HEK293 (cell line): ENCODE measurements around the gene VWA3A.

Experiments used
- BCL11A ChIP-seq: fragments of 450-650 bp; formaldehyde crosslinking; IDR thresholded peaks from 2 replicates; pipeline ENCODE4 v1.5.1; 2016; ENCODE audit warnings: low read depth, missing biosample characterization, missing genetic modification characterization
- GLIS2 ChIP-seq: fragments of 450-650 bp; formaldehyde crosslinking; IDR thresholded peaks from 2 replicates; pipeline ENCODE4 v1.5.1; 2016; ENCODE audit warnings: missing biosample characterization, missing genetic modification characterization
- ZBTB8A ChIP-seq: fragments of 450-650 bp; formaldehyde crosslinking; IDR thresholded peaks from 2 replicates; pipeline ENCODE4 v1.5.1; 2016; ENCODE audit warnings: missing biosample characterization, missing genetic modification characterization
- ZFP41 ChIP-seq: fragments of 450-650 bp; formaldehyde crosslinking; IDR thresholded peaks from 2 replicates; pipeline ENCODE4 v1.5.1; 2016; ENCODE audit warnings: missing biosample characterization, missing genetic modification characterization, borderline replicate concordance
- ZNF121 ChIP-seq: fragments of 450-650 bp; formaldehyde crosslinking; IDR thresholded peaks from 2 replicates; pipeline ENCODE4 v1.5.1; 2016; ENCODE audit warnings: missing biosample characterization, missing genetic modification characterization
- ZNF292 ChIP-seq: fragments of 450-650 bp; formaldehyde crosslinking; IDR thresholded peaks from 2 replicates; pipeline ENCODE4 v1.5.1; 2016; ENCODE audit warnings: low read depth, missing biosample characterization, missing genetic modification characterization, borderline replicate concordance
- ZNF768 ChIP-seq: fragments of 450-650 bp; formaldehyde crosslinking; IDR thresholded peaks from 2 replicates; pipeline ENCODE4 v1.5.1; 2018; ENCODE audit warnings: missing biosample characterization, mild to moderate bottlenecking, missing genetic modification characterization
- ZNF791 ChIP-seq: fragments of 450-650 bp; formaldehyde crosslinking; IDR thresholded peaks from 2 replicates; pipeline ENCODE4 v1.5.1; 2016; ENCODE audit warnings: missing biosample characterization, missing genetic modification characterization
- TF ChIP-seq, protein P1 (sequence below): fragments of 450-650 bp; formaldehyde crosslinking; IDR thresholded peaks from 2 replicates; pipeline ENCODE4 v1.5.1; 2016; ENCODE audit warnings: missing biosample characterization, missing genetic modification characterization
- TF ChIP-seq, protein P2 (sequence below): sonication (generic); formaldehyde crosslinking; IDR thresholded peaks from 2 replicates; pipeline ENCODE4 v1.8.1; 2022; ENCODE audit warnings: mild to moderate bottlenecking, moderate library complexity, missing genetic modification reagents
- TF ChIP-seq, protein P3 (sequence below): fragments of 450-650 bp; formaldehyde crosslinking; IDR thresholded peaks from 2 replicates; pipeline ENCODE4; 2016; ENCODE audit warnings: missing biosample characterization, missing genetic modification characterization

DNA sequence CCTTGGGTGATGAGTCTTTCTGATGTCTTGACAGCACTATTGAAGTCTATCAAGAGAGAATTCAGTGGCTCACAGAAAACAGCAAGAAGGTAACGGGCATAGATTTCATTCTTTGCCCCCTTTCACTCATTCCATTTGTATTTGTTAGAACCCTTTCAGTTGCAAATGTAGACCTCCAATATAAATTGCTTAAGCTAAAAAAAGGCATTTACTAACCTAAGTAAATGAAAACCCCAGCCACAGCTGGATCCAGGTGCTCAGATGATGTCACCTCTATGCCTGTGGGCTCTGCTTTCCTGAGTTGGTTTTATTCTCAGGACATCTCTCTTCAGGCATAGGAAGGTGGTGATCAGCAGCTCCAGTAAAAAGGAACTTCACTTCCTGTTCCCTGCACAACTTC lies 11.1 kb downstream of the VWA3A start:
- TF ChIP-seq, protein P1, sequence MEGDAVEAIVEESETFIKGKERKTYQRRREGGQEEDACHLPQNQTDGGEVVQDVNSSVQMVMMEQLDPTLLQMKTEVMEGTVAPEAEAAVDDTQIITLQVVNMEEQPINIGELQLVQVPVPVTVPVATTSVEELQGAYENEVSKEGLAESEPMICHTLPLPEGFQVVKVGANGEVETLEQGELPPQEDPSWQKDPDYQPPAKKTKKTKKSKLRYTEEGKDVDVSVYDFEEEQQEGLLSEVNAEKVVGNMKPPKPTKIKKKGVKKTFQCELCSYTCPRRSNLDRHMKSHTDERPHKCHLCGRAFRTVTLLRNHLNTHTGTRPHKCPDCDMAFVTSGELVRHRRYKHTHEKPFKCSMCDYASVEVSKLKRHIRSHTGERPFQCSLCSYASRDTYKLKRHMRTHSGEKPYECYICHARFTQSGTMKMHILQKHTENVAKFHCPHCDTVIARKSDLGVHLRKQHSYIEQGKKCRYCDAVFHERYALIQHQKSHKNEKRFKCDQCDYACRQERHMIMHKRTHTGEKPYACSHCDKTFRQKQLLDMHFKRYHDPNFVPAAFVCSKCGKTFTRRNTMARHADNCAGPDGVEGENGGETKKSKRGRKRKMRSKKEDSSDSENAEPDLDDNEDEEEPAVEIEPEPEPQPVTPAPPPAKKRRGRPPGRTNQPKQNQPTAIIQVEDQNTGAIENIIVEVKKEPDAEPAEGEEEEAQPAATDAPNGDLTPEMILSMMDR (tag by site-specific recombination): no peak
- TF ChIP-seq, protein P2, sequence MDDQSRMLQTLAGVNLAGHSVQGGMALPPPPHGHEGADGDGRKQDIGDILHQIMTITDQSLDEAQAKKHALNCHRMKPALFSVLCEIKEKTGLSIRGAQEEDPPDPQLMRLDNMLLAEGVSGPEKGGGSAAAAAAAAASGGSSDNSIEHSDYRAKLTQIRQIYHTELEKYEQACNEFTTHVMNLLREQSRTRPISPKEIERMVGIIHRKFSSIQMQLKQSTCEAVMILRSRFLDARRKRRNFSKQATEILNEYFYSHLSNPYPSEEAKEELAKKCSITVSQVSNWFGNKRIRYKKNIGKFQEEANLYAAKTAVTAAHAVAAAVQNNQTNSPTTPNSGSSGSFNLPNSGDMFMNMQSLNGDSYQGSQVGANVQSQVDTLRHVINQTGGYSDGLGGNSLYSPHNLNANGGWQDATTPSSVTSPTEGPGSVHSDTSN: no peak
- TF ChIP-seq ZNF292 (tag by site-specific recombination) (no peak), GLIS2 (tag by site-specific recombination) (no peak), ZNF768 (no peak), BCL11A (no peak), ZNF121 (no peak), ZBTB8A (tag by site-specific recombination) (no peak), ZFP41 (tag by site-specific recombination) (no peak), ZNF791 (no peak)
- TF ChIP-seq, protein P3, sequence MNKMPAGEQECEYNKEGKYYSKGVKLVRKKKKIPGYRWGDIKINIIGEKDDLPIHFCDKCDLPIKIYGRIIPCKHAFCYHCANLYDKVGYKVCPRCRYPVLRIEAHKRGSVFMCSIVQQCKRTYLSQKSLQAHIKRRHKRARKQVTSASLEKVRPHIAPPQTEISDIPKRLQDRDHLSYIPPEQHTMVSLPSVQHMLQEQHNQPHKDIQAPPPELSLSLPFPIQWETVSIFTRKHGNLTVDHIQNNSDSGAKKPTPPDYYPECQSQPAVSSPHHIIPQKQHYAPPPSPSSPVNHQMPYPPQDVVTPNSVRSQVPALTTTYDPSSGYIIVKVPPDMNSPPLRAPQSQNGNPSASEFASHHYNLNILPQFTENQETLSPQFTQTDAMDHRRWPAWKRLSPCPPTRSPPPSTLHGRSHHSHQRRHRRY: no peak
